AG09309 (cell line): ENCODE measurements around the gene RXYLT1.

Experiments
- DNase-seq: peaks from one replicate; pipeline ENCODE4 v3.0.0-alpha.2; 2010; ENCODE audit warnings: low read depth
- H3K4me3 ChIP-seq: 2 replicates; pipeline ENCODE4 v1.5.1; 2011; ENCODE audit warnings: mild to moderate bottlenecking, low read depth, low read length, moderate library complexity; ENCODE audit not compliant: control insufficient read depth
- CTCF ChIP-seq: IDR thresholded peaks from 2 replicates; pipeline ENCODE4 v1.5.1; 2011; ENCODE audit warnings: mild to moderate bottlenecking, low read depth, low read length, inconsistent platforms; ENCODE audit not compliant: insufficient read depth, control insufficient read depth; ENCODE audit errors: missing control alignments

Gene RXYLT1

DNA sequence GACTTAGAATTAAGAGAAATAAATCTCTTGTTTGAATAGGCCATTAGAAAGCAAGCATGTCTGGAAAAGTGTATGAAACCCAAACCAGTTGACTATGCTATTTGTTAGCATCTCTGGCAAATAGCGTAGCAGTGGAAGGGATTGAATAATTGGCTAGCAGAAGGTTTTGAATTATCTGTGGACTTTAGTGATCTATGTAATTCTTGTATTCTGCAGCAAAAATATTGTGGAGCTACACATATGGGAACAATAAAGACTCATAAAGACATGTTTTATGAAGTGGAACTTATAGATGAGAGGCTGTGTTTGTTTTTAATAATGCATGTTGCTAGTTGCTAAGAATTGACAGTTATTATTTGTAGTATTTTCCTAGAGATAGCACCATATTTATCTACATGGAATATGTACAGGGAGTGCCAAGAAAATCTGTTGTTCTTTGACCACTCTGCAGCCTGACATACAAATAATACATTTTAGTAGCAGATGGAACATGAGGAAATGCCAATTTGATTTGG lies 69.5 kb downstream of the RXYLT1 start:
- DNase-seq, result no peak
- no peak overlapping the region for H3K4me3 ChIP-seq
- TF ChIP-seq CTCF, result no peak

- H3K4me3 ChIP-seq, result no peak overlapping the region
- DNase-seq, result no peak
- no peak for TF ChIP-seq CTCF
Measured at GRCh38 chr12:63849641-63850040, 69.9 kb downstream of the RXYLT1 start.

DNA sequence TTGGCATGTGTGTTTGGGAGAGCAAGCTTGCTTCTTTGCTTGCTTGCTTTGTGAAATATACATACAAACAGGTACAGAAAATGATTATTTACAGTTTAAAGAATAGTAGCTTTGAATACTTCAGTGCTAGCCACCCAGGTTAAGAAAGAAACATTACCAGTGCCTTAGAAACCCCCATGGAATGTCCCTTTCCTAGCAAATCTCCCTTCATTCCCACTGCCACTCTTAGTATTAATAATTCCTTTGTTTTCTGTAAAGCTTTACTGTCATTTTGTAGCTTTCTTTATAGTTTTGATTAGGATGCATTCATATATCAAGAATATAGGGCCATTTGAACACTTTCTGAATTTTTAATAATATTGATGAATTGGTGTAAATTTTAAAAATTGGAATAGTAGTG lies 74.3 kb downstream of the RXYLT1 start:
- no peak for TF ChIP-seq CTCF
- no peak for DNase-seq
- no peak overlapping the region for H3K4me3 ChIP-seq

- no peak for TF ChIP-seq CTCF
- no peak overlapping the region for H3K4me3 ChIP-seq
- DNase-seq, result no peak
Measured at GRCh38 chr12:63855299-63855698, 75.6 kb downstream of the RXYLT1 start.

- no peak for TF ChIP-seq CTCF
- H3K4me3 ChIP-seq, result no peak overlapping the region
- DNase-seq, result peak; percentile 16
Measured at GRCh38 chr12:63857771-63858670, 78.3 kb downstream of the RXYLT1 start.
